B cell (primary cell): ENCODE results near the gene F9.

ENCODE experiments used
- CTCF ChIP-seq: fragments of 200-600 bp; IDR thresholded peaks from one replicate; pipeline ENCODE4 v1.8.0; 2022; ENCODE audit warnings: antibody characterized with exemption, mild to moderate bottlenecking
- EZH2 ChIP-seq: IDR thresholded peaks from 2 replicates; pipeline ENCODE4 v1.6.1; 2012; ENCODE audit warnings: borderline replicate concordance, low read depth, mild to moderate bottlenecking, moderate library complexity, low read length; ENCODE audit not compliant: insufficient read depth, poor library complexity, severe bottlenecking

GRCh38 chrX:139559383-139560042, 29.0 kb downstream of the F9 start:
- TF ChIP-seq CTCF: peak; percentile 35
- no peak for TF ChIP-seq EZH2
